ENCODE data around the gene PLXNA4.

The PLXNA4 gene

DNA sequence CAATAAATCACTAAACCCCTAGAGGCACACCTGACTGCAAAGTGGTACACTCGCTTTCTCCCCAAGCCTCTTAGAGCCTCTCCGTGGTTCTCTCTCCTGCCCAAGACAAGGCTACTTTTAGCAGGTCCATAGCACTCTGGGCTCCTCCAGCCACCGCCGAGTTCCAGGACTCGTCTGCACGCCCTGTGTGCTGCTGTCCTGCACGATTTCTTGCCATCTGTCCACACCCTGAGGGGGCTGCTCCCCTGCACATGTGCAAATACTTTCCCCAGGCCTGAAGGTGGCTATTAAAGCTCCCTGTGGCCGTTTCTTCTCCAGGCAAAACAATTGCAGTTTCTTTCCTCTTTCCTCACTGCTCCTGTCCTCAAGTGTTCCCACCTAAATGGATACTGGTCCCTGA, 414.3 kb downstream of the PLXNA4 start:
- Histone ChIP-seq H4K20me1 (ENCODE audit: low read depth, low read length) (no peaks in the 10 kb centered on the region), H2AFZ (ENCODE audit: low read depth, low read length, severe bottlenecking) (no peak overlapping the region), H3K36me3 (ENCODE audit: low read length) (no peaks in the 10 kb centered on the region), H3K9me2 (replicated peaks; ENCODE audit: insufficient read depth, low read length) (no peaks in the 10 kb centered on the region), H3K79me2 (ENCODE audit: insufficient read depth, low read length) (no peaks in the 10 kb centered on the region), H3K9ac (ENCODE audit: low read length) (no peak overlapping the region), H3K27ac (ENCODE audit: low read depth, low read length) (no peak overlapping the region), H3K9me3 (ENCODE audit: insufficient read depth, low read length) (no peaks in the 10 kb centered on the region), H3F3A (ENCODE audit: insufficient read depth) (no peaks in the 10 kb centered on the region), H3K4me2 (ENCODE audit: low read depth, low read length, poor library complexity, severe bottlenecking) (no peak overlapping the region), H3K27me3 (ENCODE audit: low read length) (no peaks in the 10 kb centered on the region), H3K4me3 (ENCODE audit: insufficient read depth, low read length, poor library complexity, severe bottlenecking) (no peak overlapping the region)
- TF ChIP-seq, protein P1, sequence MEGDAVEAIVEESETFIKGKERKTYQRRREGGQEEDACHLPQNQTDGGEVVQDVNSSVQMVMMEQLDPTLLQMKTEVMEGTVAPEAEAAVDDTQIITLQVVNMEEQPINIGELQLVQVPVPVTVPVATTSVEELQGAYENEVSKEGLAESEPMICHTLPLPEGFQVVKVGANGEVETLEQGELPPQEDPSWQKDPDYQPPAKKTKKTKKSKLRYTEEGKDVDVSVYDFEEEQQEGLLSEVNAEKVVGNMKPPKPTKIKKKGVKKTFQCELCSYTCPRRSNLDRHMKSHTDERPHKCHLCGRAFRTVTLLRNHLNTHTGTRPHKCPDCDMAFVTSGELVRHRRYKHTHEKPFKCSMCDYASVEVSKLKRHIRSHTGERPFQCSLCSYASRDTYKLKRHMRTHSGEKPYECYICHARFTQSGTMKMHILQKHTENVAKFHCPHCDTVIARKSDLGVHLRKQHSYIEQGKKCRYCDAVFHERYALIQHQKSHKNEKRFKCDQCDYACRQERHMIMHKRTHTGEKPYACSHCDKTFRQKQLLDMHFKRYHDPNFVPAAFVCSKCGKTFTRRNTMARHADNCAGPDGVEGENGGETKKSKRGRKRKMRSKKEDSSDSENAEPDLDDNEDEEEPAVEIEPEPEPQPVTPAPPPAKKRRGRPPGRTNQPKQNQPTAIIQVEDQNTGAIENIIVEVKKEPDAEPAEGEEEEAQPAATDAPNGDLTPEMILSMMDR (IDR thresholded peaks at IDR 0.05; ENCODE audit: insufficient read depth, low read length, poor library complexity, severe bottlenecking): no peak
- TF ChIP-seq EZH2phosphoT487 (conservative IDR thresholded peaks at IDR 0.05; ENCODE audit: low read length): no peak

DNA sequence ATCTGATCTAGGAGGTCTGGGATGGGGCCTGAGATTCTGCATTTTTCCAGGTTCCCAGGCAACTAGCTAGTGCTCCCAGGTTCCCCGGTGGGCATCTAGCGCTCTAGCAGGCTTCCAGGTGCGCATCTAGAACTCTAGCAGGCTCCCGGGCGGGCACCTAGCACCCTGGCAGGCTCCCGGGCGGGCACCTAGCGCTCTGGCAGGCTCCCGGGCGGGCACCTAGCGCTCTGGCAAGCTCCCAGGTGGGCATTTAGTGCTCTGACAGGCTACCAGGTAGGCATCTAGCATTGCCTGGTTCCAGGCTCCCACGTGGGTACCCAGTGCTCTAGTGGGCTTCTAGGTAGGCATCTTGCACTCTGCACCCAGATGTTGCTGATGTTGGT, 414.7 kb downstream of the PLXNA4 start:
- no peak overlapping the region for H3K4me3 ChIP-seq (ENCODE audit: insufficient read depth, low read length, poor library complexity, severe bottlenecking)
- no peaks in the 10 kb centered on the region for H3K9me3 ChIP-seq (ENCODE audit: insufficient read depth, low read length)
- H3K27ac ChIP-seq (ENCODE audit: low read depth, low read length): no peak overlapping the region
- no peak for TF ChIP-seq EZH2phosphoT487 (conservative IDR thresholded peaks at IDR 0.05; ENCODE audit: low read length)
- TF ChIP-seq, protein P1 (IDR thresholded peaks at IDR 0.05; ENCODE audit: insufficient read depth, low read length, poor library complexity, severe bottlenecking): no peak
- H4K20me1 ChIP-seq (ENCODE audit: low read depth, low read length): no peaks in the 10 kb centered on the region
- no peaks in the 10 kb centered on the region for H3K79me2 ChIP-seq (ENCODE audit: insufficient read depth, low read length)
- no peaks in the 10 kb centered on the region for H3F3A ChIP-seq (ENCODE audit: insufficient read depth)
- no peak overlapping the region for H3K9ac ChIP-seq (ENCODE audit: low read length)
- no peaks in the 10 kb centered on the region for H3K27me3 ChIP-seq (ENCODE audit: low read length)
- no peak overlapping the region for H2AFZ ChIP-seq (ENCODE audit: low read depth, low read length, severe bottlenecking)
- H3K9me2 ChIP-seq (replicated peaks; ENCODE audit: insufficient read depth, low read length): no peaks in the 10 kb centered on the region
- H3K36me3 ChIP-seq (ENCODE audit: low read length): no peaks in the 10 kb centered on the region
- no peak overlapping the region for H3K4me2 ChIP-seq (ENCODE audit: low read depth, low read length, poor library complexity, severe bottlenecking)

DNA sequence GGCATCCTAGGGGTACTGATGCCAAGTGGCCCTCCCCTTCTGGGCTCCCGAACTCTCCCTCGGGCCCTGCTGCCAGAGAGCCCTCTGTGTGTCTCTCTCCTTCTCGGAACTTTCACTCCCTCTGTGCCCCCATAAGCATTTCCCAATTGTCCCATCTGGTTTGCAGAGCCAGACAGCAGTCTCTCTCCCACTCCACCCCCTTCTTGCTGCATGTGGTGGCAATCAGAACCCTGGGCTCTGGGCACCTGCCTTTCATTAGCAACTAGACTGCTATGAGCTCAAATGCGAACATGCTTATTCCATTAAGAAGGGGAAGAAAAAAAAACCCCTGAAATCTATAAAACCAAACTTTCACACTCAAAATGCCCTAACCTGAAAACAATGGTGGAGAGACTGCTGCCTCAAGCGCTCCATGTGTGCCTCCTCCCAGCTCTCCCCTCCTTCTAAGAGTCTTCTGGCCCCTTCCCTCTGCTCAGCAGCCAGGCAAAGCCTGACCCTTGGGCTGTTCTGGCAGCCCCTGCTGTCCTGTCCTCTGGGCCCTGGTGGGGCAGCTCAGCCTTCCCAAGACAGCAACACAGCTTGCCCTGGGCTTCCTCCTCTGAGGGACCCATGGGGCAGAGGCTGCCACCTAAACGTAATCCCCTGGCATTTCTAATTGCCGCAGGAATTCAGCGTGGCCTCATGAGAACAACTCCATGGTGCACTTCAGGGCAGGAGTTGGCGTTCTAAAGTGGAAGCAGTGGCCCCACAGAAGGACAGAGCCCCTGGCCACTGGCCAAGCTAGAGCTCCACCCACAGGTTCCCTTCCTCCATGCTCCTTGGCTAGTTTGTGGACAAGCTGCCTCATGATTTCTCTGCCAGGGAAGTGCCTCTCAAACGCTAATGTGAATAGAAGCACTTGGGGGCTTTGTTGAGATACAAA, 415.4 kb downstream of the PLXNA4 start:
- Histone ChIP-seq H3K36me3 (ENCODE audit: low read length) (no peaks in the 10 kb centered on the region), H3K9ac (ENCODE audit: low read length) (no peak overlapping the region), H3K9me3 (ENCODE audit: insufficient read depth, low read length) (no peaks in the 10 kb centered on the region), H2AFZ (ENCODE audit: low read depth, low read length, severe bottlenecking) (no peak overlapping the region), H3K79me2 (ENCODE audit: insufficient read depth, low read length) (no peaks in the 10 kb centered on the region), H3K27me3 (ENCODE audit: low read length) (no peaks in the 10 kb centered on the region), H4K20me1 (ENCODE audit: low read depth, low read length) (no peaks in the 10 kb centered on the region), H3K27ac (ENCODE audit: low read depth, low read length) (no peak overlapping the region), H3K4me2 (ENCODE audit: low read depth, low read length, poor library complexity, severe bottlenecking) (no peak overlapping the region), H3F3A (ENCODE audit: insufficient read depth) (no peaks in the 10 kb centered on the region), H3K4me3 (ENCODE audit: insufficient read depth, low read length, poor library complexity, severe bottlenecking) (no peak overlapping the region), H3K9me2 (replicated peaks; ENCODE audit: insufficient read depth, low read length) (no peaks in the 10 kb centered on the region)
- TF ChIP-seq EZH2phosphoT487 (conservative IDR thresholded peaks at IDR 0.05; ENCODE audit: low read length): no peak
- TF ChIP-seq, protein P1 (IDR thresholded peaks at IDR 0.05; ENCODE audit: insufficient read depth, low read length, poor library complexity, severe bottlenecking): no peak
